Measurements from ENCODE around the gene IKZF2. TPM values are rescaled to one million over a fixed set of nuclear protein-coding genes. Genes with fewer than 3 reads are reported as not detected.
A peak's percentile ranks its signal among the peaks of the same experiment; 100 is the strongest.

IKZF2 gene
- total and polyA plus RNA-seq, 11 donors = 0.84 to 8.0 (median 5.9) TPM

DNA sequence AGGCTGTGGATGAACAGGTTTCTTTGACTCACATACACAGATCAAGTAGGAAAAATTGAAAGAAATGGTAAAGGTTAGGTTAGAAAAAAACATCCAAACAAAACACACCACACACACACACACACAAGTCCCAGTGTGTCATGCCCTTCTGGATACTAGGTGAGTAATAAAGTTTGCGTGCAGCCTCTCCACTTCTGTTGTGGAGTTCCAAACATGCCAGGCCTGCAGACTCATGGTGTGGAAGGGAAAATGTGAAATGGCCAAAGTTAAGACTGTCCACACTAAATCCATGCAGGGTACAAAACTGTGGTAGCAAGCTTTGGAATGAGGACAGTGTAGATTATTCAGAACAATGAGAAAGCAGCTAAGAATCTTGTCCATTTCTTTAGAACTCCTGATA is 114.6 kb downstream of the IKZF2 start:
- no peaks in the 10 kb centered on the region for H3K9me3 ChIP-seq
- no peak for ATAC-seq
- no peaks in the 10 kb centered on the region for H3K27me3 ChIP-seq
- H3K4me3 ChIP-seq = no peak overlapping the region
- 0 to 3% (median 0%) methylated on average over 1 of the region's 1 CpG for WGBS, 4 donors
- no peak for DNase-seq
- no peaks in the 10 kb centered on the region for H3K36me3 ChIP-seq
- H3K27ac ChIP-seq = no peak overlapping the region
- intact Hi-C loops (cut with DNase I) = no loop called here
- TF ChIP-seq, protein P1, sequence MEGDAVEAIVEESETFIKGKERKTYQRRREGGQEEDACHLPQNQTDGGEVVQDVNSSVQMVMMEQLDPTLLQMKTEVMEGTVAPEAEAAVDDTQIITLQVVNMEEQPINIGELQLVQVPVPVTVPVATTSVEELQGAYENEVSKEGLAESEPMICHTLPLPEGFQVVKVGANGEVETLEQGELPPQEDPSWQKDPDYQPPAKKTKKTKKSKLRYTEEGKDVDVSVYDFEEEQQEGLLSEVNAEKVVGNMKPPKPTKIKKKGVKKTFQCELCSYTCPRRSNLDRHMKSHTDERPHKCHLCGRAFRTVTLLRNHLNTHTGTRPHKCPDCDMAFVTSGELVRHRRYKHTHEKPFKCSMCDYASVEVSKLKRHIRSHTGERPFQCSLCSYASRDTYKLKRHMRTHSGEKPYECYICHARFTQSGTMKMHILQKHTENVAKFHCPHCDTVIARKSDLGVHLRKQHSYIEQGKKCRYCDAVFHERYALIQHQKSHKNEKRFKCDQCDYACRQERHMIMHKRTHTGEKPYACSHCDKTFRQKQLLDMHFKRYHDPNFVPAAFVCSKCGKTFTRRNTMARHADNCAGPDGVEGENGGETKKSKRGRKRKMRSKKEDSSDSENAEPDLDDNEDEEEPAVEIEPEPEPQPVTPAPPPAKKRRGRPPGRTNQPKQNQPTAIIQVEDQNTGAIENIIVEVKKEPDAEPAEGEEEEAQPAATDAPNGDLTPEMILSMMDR (IDR thresholded peaks at IDR 0.05) = no peak
- TF ChIP-seq POLR2A (IDR thresholded peaks at IDR 0.05) = no peak
- peaks cover 0 to 12% (median 4%) of the 10 kb centered on the region in 12 donors for H3K4me1 ChIP-seq

DNA sequence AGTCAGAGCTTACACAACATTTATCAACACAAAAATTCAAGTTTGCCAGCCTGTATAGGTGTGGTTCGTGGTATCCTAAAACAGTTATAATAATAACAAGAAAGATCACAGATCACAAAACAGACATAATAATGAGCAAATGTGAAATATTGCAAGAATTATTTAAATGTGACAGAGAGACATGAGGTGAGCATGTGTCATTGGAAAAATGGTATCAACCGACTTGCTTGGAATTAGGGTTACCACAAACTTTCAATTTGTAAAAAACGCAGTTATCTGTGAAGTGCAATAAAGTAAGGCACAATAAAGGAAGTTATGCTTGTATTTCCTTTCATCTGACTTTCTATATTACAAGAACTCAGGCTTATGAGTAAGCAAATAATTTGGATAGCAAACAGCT is 116.8 kb downstream of the IKZF2 start:
- ATAC-seq = no peak
- no peak for DNase-seq
- Histone ChIP-seq H3K27ac (no peak overlapping the region), H3K36me3 (no peaks in the 10 kb centered on the region), H3K27me3 (no peaks in the 10 kb centered on the region), H3K4me3 (no peak overlapping the region), H3K9me3 (no peaks in the 10 kb centered on the region), H3K4me1 (peaks cover 0 to 12% (median 4%) of the 10 kb centered on the region in 12 donors)
- TF ChIP-seq, protein P1 (IDR thresholded peaks at IDR 0.05) = no peak
- TF ChIP-seq POLR2A (IDR thresholded peaks at IDR 0.05) = no peak
- WGBS, 4 donors = 80 to 87% (median 83%) methylated on average over 3 of the region's 3 CpGs
- intact Hi-C loops (cut with DNase I) = no loop called here

DNA sequence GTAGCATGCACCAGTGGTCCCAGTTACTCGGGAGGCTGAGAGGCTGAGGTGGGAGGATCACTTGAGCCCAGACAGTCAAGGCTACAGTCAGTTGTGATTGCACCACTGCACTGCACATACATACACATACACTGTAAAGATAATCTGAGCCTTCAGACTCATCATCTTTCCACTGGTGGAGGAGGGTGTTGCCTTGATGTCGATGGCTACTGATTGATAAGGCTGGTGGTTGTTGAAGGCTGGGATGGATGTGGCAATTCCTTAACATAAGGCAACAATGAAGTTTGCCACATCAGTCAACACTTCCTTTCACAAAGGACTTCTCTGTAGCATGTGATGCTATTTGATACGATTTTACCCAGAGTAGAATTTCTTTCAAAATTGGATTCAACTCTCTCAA is 118.8 kb downstream of the IKZF2 start:
- intact Hi-C loops (cut with DNase I) = no loop called here
- Histone ChIP-seq H3K27me3 (no peaks in the 10 kb centered on the region), H3K36me3 (no peaks in the 10 kb centered on the region), H3K9me3 (no peaks in the 10 kb centered on the region), H3K4me1 (peaks cover 0 to 6% (median 2%) of the 10 kb centered on the region in 12 donors), H3K4me3 (no peak overlapping the region), H3K27ac (no peak overlapping the region)
- no peak for TF ChIP-seq POLR2A (IDR thresholded peaks at IDR 0.05)
- TF ChIP-seq, protein P1 (IDR thresholded peaks at IDR 0.05) = no peak
- WGBS, 4 donors = 78 to 87% (median 83%) methylated on average over 3 of the region's 3 CpGs
- DNase-seq (no peak), ATAC-seq (no peak)

DNA sequence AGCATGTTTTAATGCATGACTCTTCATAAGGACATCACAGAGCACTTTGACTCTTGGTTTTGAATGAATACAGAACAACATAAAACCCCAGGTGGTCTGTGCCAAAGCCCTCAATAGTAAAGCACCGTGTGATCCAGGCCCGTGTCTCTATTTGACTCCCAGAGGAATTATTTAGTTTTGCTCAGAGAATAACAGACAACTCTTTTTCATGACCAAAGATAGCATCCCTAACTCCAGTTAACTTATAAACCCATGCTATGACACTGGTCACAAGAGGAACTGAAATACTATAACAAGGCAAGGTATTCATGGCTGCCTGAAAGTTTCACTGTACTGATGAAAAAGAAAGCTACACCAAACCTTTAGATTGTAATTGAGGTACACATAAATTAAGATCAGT is 128.4 kb downstream of the IKZF2 start:
- no peaks in the 10 kb centered on the region for H3K9me3 ChIP-seq
- H3K27ac ChIP-seq = peak overlapping the region in 1 of 12 donors; percentile 3
- no peaks in the 10 kb centered on the region for H3K27me3 ChIP-seq
- H3K4me3 ChIP-seq = no peak overlapping the region
- WGBS, 4 donors = 32 to 58% (median 38%) methylated on average over 2 of the region's 2 CpGs
- DNase-seq = no peak
- peaks cover 0 to 3% (median 0%) of the 10 kb centered on the region in 12 donors for H3K4me1 ChIP-seq
- ATAC-seq = no peak
- intact Hi-C loops (cut with DNase I) = no loop called here
- peaks cover 0 to 12% (median 0%) of the 10 kb centered on the region in 9 donors for H3K36me3 ChIP-seq
- TF ChIP-seq POLR2A (IDR thresholded peaks at IDR 0.05) = no peak
- TF ChIP-seq, protein P1 (IDR thresholded peaks at IDR 0.05) = no peak

Data from heart left ventricle (tissue), 16 donors.